Fibroblast of the aortic adventitia (primary cell): ENCODE data around the gene PSMD2. TPM values are rescaled to one million over a fixed set of nuclear protein-coding genes. Genes with fewer than 3 reads are reported as not detected.

Experiments
- DNase-seq: peaks from one replicate; pipeline ENCODE4 v3.0.0-alpha.2; 2010; ENCODE audit warnings: low read depth
- H3K4me3 ChIP-seq: 2 replicates; pipeline ENCODE4 v1.5.1; 2011; ENCODE audit warnings: low read depth, mild to moderate bottlenecking, control low read depth, low read length, moderate library complexity
- total RNA-seq: library from RNA; depleted of rRNA; stranded (reverse); fragments of >200 nt; gene quantifications from 2 replicates; pipeline ENCODE4 v1.2.3, GENCODE V29; 2012; ENCODE audit warnings: low replicate concordance
- TF ChIP-seq, protein P1 (sequence below): IDR thresholded peaks from 2 replicates; pipeline ENCODE4 v1.5.1; 2011; ENCODE audit warnings: mild to moderate bottlenecking, low read length, control low read depth, inconsistent platforms; ENCODE audit not compliant: insufficient read depth

The PSMD2 gene
- total RNA-seq, 1 donor: 333 TPM

DNA sequence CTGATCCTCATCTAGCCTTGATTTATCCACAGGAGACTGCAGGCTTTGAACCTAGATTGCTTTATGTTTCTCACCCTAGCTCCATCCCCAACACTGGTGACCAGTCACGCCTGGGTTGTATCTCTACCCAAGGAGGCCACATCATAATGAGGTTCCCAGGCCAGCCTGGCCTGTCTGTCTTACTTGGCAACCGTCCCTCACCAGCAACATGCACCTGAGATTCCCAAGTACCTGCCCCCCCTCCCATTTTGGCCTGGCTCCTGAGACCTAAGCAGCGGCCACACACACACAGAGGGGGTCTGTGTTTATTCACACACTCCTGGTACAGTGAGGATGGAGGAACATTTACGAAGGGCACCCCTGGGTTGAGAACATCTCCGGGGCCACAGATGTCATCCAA lies 40.1 kb upstream of the PSMD2 start:
- DNase-seq: no peak
- TF ChIP-seq, protein P1, sequence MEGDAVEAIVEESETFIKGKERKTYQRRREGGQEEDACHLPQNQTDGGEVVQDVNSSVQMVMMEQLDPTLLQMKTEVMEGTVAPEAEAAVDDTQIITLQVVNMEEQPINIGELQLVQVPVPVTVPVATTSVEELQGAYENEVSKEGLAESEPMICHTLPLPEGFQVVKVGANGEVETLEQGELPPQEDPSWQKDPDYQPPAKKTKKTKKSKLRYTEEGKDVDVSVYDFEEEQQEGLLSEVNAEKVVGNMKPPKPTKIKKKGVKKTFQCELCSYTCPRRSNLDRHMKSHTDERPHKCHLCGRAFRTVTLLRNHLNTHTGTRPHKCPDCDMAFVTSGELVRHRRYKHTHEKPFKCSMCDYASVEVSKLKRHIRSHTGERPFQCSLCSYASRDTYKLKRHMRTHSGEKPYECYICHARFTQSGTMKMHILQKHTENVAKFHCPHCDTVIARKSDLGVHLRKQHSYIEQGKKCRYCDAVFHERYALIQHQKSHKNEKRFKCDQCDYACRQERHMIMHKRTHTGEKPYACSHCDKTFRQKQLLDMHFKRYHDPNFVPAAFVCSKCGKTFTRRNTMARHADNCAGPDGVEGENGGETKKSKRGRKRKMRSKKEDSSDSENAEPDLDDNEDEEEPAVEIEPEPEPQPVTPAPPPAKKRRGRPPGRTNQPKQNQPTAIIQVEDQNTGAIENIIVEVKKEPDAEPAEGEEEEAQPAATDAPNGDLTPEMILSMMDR: no peak
- H3K4me3 ChIP-seq: no peak overlapping the region

DNA sequence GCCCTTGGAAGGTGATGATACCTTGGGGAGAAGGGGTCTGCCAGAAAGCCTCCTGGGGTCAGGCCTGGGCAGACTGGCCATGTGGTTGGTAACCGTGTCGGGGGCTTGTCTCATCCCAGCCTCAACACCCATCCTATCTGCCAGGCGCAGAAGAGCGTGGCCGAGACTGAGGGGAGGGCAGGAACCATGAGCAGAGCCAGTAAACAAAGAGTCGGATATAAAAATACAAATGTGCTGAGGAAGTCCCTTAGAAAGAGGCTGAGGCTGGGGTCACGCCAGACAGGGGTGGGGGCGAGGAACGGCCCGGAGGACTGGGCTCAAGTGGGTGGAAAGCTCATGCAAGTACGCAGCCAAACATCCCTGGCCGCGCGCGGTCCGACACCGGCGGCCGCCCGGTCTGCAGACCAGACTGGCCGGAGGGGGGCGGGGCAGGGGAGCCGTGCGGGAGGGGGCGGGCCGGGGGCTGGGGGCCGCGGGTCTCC lies 39.6 kb upstream of the PSMD2 start:
- no peak for DNase-seq
- TF ChIP-seq, protein P1: no peak

DNA sequence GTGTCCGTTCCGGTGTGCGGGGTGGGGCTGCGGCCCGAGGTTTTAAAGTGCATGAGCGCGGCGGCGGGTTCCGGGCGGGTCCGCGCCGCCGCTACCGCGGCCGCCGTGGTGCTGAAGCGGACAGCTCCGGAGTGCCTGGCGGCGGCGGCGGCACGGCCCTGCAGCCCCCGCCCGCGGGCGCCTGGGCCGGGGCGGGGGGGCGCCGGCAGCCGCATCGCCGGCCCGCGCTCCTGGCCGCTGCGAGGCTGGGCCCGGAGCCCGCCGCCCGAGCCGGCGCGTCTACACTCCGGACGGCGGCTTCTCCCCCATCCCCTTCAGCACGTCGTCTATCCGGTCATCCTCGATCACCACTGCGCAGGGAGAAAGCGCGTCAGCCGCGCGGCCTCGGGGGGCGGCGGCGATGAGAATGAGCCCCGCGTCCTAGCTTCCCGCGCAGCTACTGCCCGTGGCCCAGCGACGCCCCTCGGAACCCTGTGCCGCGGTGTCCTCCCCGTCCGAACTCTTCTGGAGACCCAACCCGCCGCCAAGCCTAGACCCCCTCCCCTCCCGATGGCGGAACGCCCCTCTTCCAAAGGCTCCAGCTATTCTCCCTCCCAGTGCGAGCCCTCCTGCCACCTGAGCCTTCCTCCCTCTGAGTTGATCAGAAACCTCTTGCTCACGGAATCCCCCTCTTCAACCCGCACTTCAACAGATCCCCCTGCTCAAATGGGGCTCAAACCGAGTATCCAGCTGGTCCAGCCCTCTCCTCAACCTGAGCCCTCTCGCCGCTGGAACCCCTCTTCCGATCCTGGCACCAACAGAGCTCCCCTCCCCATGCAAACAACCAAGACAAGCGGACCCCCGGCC lies 38.9 kb upstream of the PSMD2 start:
- DNase-seq: no peak
- peak overlapping the region; percentile 41 for H3K4me3 ChIP-seq
- TF ChIP-seq, protein P1: no peak

More for the DNA sequence above, 39.6 kb upstream of the PSMD2 start:
- no peak overlapping the region for H3K4me3 ChIP-seq

DNA sequence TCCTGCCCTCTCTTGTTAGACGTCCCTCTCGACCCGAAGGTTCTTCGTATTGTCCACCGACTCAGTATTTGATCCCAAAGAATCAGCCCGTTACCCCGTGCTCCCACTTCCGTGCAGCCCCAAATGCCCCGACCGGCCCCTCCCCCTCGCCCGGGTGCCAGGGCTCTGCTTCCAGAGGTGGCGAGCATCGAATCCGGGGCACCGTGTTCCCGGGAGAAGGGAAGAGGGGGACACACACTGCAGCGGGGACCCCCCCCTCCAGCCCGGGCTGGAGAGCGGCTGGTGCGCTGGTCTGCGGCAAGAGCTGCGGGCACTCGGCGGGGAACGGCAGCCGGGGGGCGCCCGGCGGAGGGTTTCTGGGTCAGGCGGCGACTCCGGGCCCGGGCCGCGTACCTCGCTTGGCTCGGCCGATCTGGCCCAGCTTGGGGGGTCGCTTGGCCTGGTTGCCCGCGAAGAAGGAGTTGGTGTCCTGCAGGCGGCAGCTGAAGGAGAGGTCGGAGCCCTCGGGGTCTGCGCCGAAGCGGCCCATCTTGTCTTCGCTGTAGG lies 38.2 kb upstream of the PSMD2 start:
- TF ChIP-seq, protein P1: no peak
- DNase-seq: no peak
- H3K4me3 ChIP-seq: peak overlapping the region; percentile 63

DNA sequence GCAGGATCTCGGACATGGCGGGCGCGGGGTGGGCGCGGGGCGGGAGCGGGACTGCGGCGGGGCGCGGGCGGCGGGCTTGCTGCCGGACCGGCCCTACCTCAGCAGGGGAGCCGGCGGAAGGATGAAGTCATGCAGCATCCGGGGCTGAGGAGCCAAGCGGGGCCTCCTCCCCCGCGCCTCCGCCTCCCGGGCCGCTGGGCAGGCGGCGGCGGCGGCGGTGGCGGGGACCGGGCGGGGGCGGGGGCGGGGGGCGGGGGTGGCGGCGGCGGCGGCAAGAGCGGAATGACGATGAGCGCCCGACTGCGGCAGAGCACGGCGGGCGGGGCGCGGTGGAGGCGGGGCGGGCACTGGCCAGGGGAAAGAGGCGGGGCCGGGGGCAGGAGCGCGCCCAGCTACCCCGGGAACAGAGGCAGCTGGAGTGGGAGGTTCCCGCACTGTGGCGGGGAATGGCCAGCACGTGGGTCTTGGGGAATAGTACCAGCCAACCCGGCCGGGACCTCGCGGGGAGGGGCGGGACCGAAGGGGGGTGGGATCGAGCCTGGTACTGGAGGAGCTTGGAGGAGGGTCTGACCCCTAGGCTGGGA lies 37.7 kb upstream of the PSMD2 start, which contains the start of gene CAMK2N2:
CAMK2N2 (minus strand) TSS at position 284 of the 584 bp plus-strand sequence; CDS start at position 16, 268 bp downstream.
- DNase-seq: peak; percentile 14
- TF ChIP-seq, protein P1: no peak

DNA sequence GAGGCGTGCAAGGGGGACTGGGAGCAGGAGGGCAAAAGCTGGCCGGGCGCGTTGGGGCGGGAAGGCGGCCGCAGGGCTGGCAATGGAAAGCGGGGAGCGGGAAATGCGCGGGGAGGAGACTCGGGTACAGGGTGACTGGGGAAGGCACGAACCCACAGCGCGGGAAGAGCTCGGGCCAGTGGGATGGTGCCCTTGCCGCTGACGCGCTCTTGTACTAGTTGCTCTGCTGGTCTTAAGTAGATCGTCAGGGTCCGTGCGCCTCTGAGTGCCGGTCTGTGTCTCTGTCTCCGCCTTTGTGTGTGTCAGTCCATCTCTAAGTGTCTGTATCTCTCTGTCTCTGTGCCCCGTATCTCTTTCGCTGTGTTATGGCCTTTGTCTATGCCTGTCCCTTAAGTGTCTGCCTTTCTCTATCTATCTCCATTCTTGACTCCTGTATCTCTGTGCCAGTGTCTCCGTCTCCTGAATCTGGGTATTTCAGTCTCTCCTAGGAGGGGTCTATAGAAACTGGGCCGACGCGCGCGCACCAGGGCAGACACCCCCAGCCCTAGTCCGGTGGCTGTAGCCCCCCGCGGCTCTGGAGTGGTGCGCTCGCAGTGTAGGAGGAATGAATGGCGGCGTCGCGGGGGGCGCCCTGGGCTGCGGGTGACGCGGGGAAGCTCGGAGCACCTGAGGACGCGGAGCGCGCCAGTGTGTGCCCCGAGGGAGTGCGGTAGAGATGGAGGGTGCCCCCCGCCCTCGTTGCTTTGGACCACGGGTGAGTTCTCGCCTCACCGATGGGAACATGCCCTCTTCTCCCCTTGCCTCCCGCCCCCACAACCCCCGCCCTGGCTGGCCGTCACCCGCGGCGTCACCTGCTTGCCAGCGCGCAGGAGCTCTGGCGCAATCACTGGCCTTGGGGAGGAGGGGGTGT lies 36.9 kb upstream of the PSMD2 start:
- DNase-seq: peak; percentile 18
- peak overlapping the region; percentile 63 for H3K4me3 ChIP-seq
- TF ChIP-seq, protein P1: no peak

More for the DNA sequence above, 37.7 kb upstream of the PSMD2 start, which contains the start of gene CAMK2N2:
- H3K4me3 ChIP-seq: peak within 1 kb of the TSS; percentile 63
